ENCODE results near the gene PKMYT1. TPM values are rescaled to one million over a fixed set of nuclear protein-coding genes. Genes with fewer than 3 reads are reported as not detected.
"Not testable (repeated sequence)": the region's sequence is repeated elsewhere in the genome, so short reads cannot be mapped to it uniquely, and the experiment has no call there.

The PKMYT1 gene
- total and polyA plus RNA-seq, 12 donors = 0.34 to 4.2 (median 0.71) TPM; not detected in 1

DNA sequence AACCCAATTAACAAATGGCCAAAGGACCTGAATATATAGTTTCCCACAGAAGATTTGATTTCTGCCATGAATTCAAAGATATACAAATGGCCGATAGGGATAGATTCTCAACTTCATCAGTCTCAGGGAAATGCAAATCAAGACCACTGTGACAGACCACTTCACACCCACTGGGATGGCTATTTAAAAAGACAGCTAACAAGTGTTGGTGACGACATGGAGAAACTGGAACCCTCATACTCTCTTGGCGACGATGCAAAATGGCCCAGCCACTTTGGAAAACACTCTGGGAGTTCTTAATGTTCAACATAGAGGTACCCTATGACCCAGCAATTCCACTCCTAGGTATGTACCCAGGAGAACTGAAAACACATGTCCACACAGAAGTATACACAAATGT, 33.6 kb downstream of the PKMYT1 start:
- H3K36me3 ChIP-seq = peaks cover 0 to 79% (median 20%) of the 10 kb centered on the region in 9 donors
- ATAC-seq = no peak

DNA sequence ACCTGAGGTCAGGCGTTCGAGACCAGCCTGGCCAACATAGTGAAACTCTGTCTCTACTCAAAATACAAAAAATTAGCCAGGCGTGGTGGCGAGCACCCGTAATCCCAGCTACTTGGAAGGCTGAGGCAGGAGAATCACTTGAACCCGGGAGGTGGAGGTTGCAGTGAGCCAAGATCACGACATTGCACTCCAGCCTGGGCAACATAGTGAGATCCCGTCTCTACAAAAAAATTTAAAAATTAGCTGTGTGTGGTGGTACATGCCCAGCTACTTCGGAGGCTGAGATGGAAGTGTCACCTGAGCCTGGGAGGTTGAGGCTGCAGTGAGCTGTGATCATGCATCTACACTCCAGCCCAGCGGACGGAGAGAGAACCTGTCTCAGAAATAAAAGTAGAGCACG, 36.5 kb downstream of the PKMYT1 start:
- H3K9me3 ChIP-seq; DNase-seq; H3K4me1 ChIP-seq; ATAC-seq; H3K27ac ChIP-seq; H3K4me3 ChIP-seq; H3K27me3 ChIP-seq; intact Hi-C loops (cut with DNase I): not testable (repeated sequence)
- H3K36me3 ChIP-seq = peaks cover 0 to 91% (median 39%) of the 10 kb centered on the region in 9 donors
- 89 to 90% methylated on average over 12 of the region's 12 CpGs for WGBS, 2 donors

More for the DNA sequence above, 33.6 kb downstream of the PKMYT1 start:
- DNase-seq = no peak
- no peaks in the 10 kb centered on the region for H3K4me1 ChIP-seq
- H3K4me3 ChIP-seq = no peak overlapping the region
- TF ChIP-seq, protein P1, sequence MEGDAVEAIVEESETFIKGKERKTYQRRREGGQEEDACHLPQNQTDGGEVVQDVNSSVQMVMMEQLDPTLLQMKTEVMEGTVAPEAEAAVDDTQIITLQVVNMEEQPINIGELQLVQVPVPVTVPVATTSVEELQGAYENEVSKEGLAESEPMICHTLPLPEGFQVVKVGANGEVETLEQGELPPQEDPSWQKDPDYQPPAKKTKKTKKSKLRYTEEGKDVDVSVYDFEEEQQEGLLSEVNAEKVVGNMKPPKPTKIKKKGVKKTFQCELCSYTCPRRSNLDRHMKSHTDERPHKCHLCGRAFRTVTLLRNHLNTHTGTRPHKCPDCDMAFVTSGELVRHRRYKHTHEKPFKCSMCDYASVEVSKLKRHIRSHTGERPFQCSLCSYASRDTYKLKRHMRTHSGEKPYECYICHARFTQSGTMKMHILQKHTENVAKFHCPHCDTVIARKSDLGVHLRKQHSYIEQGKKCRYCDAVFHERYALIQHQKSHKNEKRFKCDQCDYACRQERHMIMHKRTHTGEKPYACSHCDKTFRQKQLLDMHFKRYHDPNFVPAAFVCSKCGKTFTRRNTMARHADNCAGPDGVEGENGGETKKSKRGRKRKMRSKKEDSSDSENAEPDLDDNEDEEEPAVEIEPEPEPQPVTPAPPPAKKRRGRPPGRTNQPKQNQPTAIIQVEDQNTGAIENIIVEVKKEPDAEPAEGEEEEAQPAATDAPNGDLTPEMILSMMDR (IDR thresholded peaks at IDR 0.05) = no peak
- H3K9me3 ChIP-seq = no peaks in the 10 kb centered on the region
- no peaks in the 10 kb centered on the region for H3K27me3 ChIP-seq
- WGBS, 2 donors = 96 to 97% methylated on average over 4 of the region's 4 CpGs
- H3K27ac ChIP-seq = no peak overlapping the region
- intact Hi-C loops (cut with DNase I) = no loop called here

DNA sequence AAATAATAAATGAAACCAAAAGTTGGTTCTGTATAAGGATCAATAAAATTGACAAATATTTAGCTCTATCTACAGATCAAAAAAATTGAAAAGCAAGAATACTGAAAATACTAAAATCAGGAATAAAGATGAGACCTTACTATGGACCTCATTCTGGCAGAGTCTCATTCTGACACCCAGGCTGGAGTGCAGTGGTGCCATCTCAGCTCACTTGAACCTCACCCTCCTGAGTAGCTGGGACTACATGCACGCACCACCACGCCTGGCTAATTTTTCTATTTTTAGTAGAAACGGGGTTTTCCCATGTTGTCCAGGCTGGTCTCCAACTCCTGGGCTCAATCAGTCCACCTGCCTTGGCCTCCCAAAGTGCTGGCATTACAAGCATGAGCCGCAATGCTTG, 38.2 kb downstream of the PKMYT1 start:
- ATAC-seq (no peak), DNase-seq (no peak)
- Histone ChIP-seq H3K9me3 (no peaks in the 10 kb centered on the region), H3K27me3 (no peaks in the 10 kb centered on the region), H3K27ac (no peak overlapping the region), H3K4me3 (no peak overlapping the region), H3K36me3 (peaks cover 0 to 94% (median 51%) of the 10 kb centered on the region in 9 donors), H3K4me1 (no peaks in the 10 kb centered on the region)
- intact Hi-C loops (cut with DNase I) = no loop called here
- TF ChIP-seq, protein P1 (IDR thresholded peaks at IDR 0.05) = no peak
- WGBS, 2 donors = 72 to 74% methylated on average over 4 of the region's 4 CpGs

DNA sequence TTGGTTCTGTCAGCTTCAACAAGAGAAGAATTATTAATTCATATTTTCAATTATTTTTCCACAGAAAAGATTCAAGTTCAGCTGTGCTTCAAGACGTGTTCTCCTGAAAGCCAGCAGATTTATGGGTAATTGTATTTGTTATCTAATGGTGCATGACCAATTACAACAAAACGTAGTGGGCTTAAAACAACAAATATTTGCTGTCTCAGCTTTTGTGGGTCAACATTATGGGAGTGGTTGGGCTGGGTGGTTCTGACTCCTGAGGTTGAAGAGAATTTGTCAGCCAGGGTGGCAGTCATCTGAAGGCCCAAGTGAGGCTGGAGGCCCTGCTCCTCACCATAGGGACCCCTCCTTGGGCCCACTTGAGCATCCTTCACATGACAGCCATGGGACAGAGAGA, 40.3 kb downstream of the PKMYT1 start:
- intact Hi-C loops (cut with DNase I) = no loop called here
- peaks cover 0 to 99% (median 61%) of the 10 kb centered on the region in 9 donors for H3K36me3 ChIP-seq
- no peak overlapping the region for H3K4me3 ChIP-seq
- no peaks in the 10 kb centered on the region for H3K4me1 ChIP-seq
- no peaks in the 10 kb centered on the region for H3K27me3 ChIP-seq
- no peak overlapping the region for H3K27ac ChIP-seq
- 90 to 94% methylated on average over 2 of the region's 2 CpGs for WGBS, 2 donors
- ATAC-seq = no peak
- H3K9me3 ChIP-seq = no peaks in the 10 kb centered on the region
- DNase-seq = no peak
- TF ChIP-seq, protein P1 (IDR thresholded peaks at IDR 0.05) = no peak

DNA sequence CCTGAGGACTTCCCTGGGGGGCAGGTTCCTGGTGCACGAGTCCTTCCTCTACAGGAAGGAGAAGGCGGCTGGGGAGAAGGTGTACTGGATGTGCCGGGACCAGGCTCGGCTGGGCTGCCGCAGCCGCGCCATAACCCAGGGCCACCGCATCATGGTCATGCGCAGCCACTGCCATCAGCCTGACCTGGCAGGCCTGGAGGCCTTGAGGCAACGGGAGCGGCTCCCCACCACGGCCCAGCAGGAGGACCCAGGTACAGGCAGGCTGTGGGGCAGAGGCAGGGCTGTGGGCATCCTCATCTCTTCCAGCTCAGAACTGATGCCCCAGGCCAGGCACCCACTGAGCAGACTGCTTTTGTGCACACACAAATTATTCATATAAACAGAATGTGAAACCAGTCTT, 42.0 kb downstream of the PKMYT1 start:
- WGBS, 2 donors = 91 to 94% methylated on average over 12 of the region's 12 CpGs
- H3K36me3 ChIP-seq = peaks cover 0 to 100% (median 67%) of the 10 kb centered on the region in 9 donors
- ATAC-seq (no peak), DNase-seq (no peak)
- TF ChIP-seq, protein P1 (IDR thresholded peaks at IDR 0.05) = no peak
- no peaks in the 10 kb centered on the region for H3K4me1 ChIP-seq
- no peaks in the 10 kb centered on the region for H3K9me3 ChIP-seq
- H3K27ac ChIP-seq = no peak overlapping the region
- H3K4me3 ChIP-seq = no peak overlapping the region
- H3K27me3 ChIP-seq = no peaks in the 10 kb centered on the region
- intact Hi-C loops (cut with DNase I) = no loop called here

Data from heart right ventricle (tissue), 16 donors.